GM19452 (cell line): ENCODE measurements around the gene PI16.

ENCODE experiments used
- ATAC-seq: cut with Tn5 transposase; IDR thresholded peaks from one replicate; pipeline ENCODE4 v1.9.1; 2021; ENCODE audit not compliant: unreplicated experiment

The PI16 gene

DNA sequence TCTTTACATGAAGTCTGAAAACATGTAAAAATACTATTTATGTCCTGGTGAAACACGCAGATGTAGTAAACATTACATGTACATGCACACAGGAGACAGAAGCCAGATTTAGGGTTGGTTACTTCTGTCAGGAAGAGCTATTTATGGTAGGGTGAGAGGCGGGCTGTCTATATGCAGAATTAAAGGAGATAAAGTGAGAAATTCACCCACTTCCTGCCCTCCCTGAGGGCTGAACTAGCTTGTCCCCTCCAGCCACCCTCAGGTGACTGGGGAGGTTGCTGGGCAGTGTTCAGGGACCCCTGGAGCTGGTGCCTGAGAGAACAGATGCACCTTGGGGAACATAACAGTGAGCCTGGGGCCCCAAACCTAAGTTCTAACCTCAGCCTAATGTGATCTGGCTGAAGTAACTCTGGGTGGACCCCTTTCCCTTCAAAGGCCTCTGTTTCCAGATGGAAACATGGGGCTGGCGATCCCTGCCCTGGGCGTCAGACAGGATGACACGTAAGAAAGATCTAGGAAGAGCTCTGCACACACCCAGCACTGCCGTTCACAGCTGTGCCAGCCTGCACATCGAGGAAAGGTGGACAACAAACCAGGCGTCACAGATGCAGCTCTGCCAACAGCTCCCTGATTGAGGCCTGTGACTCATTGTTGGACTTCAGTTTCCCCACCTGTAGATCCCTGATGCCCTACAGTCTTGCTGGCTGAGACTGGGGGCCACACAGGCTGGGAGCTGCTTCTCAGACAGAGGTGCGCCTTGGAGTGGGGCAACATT is 1.3 kb downstream of the PI16 start:
- no peak for ATAC-seq

DNA sequence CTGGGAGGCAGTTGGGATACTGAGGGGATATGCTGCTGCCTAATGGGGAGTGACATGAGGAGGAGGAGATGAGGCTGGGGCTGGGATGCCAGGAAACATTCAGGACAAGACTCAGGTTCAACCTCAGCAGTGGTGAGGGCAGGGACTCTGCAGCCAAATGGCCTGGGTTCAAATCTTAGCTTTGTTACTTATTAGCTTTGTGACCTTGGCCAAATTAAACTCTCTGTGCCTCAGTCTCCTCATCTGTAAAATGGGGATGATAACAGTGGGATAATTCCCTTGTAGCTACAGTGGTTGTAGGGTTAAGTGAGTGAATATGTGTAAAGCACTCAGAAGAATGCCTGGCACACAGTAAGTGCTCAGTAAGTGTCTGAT is 1.9 kb downstream of the PI16 start:
- no peak for ATAC-seq

GRCh38 chr6:36957773-36958271 is 3.3 kb downstream of the PI16 start:
- ATAC-seq, result no peak

DNA sequence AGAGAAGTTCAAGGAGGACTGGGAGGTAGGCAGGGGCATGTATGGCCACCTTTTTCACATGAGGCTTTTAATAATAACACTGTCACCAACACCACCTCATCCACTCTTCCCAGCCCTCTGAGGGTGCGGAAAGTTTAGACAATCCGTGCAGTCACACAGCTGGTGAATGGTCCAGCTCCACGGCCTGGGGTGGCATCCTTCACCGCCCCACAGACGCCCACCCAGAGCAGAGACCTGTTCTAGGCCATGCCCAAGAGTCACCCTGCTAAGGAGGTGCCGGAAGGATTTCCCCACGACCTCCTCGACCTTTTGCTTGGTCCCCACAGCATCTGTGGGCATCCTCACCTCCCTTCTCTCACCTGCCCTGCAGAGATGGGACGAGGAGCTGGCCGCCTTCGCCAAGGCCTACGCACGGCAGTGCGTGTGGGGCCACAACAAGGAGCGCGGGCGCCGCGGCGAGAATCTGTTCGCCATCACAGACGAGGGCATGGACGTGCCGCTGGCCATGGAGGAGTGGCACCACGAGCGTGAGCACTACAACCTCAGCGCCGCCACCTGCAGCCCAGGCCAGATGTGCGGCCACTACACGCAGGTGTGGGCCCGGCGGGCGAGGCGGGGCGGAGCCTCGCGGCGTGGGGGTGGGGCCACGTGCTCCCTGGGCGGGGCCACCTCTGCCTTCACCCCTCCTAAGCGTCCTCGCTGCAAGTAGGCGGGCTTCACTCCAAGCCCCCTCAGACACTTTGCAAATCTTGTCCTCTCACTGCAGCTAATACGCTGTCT is 4.4 kb downstream of the PI16 start:
- no peak for ATAC-seq

DNA sequence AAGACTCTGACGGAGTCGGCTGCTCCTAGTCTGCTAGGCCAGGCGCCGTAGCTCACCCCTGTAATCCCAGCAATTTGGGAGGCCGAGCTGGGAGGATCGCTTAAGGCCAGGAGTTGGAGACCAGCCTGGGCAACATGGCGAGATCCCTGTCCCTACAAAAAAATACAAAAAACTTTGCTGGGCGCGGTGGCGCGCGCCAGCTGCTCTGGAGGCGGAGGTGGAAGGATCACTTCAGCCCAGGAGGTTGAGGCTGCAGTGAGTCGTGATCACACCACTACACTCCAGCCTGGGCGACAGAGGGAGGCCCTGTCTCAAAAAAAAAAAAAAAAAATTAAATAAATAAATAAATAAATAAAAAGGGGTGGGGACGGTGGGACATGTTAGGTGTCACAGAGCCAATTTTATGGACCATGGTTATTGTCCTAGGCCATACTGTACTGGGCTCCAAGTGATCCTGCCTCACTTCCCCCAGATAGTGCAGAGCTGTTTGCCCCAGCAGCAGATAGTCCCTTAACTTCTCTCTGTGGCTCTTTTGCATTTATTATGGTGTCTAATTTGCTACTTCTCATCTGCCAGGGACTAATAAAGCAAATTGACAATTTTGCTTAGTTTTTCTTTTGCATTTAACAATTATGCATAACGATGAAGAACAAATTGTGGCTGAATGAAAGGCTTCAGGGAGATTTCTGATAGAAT is 5.2 kb downstream of the PI16 start:
- ATAC-seq, result no peak

DNA sequence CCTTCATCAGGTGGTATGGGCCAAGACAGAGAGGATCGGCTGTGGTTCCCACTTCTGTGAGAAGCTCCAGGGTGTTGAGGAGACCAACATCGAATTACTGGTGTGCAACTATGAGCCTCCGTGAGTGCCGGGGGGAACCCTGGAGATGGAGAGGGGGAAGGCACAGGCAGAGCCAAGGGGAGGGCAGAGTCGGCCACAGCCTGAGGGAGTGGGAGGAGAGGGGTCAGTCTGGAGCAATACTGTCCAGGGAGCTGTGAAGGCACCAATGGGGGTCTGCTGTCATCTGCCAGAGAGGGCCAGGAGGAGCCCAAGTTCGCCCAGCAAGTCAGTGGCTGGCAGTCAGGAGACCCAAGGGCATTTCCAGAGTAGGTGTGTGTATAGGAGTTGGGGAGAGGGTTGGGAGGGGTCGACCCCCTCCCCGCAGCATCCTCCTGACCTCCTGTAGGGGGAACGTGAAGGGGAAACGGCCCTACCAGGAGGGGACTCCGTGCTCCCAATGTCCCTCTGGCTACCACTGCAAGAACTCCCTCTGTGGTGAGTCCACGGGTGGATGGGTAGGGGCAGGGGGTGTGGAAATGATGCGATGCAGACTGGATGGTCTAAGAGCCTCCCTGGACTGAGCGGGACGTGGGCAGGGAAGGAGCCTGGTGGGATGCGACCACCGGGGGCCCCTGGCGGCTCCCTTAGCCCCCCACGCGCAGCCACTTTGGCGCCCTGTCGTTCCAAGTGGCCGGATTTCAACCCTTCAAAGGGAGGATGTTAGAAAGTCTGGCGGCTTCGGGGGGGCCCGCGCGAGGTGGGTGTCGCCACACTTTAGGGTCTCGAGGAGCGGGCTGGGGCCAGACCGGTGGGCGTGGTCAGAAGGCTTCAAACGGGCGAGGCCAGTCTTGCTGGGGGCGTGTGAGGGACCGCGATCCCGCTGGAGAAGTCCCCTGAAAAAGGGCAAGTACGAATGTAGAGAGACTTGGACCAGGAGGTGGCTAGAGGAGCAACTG is 7.2 kb downstream of the PI16 start:
- ATAC-seq, result no peak

- ATAC-seq, result no peak
Measured at GRCh38 chr6:36962874-36963273, 8.3 kb downstream of the PI16 start.

DNA sequence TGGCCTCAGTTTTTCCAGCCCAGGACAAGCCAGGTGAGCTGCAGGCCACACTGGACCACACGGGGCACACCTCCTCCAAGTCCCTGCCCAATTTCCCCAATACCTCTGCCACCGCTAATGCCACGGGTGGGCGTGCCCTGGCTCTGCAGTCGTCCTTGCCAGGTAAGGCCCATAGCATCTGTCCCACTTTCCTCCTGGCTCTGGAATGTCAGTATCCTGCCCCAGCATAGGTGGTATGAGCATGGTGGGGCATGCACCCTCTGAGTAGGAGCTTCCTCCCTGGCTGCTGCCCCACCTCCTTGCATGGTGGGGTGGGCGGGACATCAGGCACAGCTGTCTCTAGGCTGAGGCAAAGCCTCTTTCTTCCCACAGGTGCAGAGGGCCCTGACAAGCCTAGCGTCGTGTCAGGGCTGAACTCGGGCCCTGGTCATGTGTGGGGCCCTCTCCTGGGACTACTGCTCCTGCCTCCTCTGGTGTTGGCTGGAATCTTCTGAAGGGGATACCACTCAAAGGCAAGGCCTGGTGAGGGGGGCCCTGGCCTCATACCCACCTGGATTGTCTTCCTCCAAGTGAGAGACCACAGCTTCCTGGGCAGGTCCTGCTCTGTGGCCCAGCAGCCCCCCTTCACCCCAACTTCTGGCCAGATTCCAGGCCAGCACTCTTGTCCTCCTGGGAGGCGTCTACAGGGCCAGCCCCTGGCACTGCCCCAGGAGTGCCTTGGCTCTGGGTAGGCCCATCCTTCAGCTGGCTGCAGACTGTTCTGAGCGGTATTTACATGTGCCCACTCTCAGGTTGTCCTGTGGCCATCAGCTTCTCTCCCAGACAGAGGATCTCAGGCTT is 9.1 kb downstream of the PI16 start:
- ATAC-seq, result no peak

- no peak for ATAC-seq
Measured at GRCh38 chr6:36964349-36964748, 9.8 kb downstream of the PI16 start.

GRCh38 chr6:36964908-36965307 is 10.4 kb downstream of the PI16 start:
- no peak for ATAC-seq

GRCh38 chr6:36967301-36967700 is 12.8 kb downstream of the PI16 start:
- ATAC-seq, result no peak

- no peak for ATAC-seq
Measured at GRCh38 chr6:36967757-36968156, 13.2 kb downstream of the PI16 start.

DNA sequence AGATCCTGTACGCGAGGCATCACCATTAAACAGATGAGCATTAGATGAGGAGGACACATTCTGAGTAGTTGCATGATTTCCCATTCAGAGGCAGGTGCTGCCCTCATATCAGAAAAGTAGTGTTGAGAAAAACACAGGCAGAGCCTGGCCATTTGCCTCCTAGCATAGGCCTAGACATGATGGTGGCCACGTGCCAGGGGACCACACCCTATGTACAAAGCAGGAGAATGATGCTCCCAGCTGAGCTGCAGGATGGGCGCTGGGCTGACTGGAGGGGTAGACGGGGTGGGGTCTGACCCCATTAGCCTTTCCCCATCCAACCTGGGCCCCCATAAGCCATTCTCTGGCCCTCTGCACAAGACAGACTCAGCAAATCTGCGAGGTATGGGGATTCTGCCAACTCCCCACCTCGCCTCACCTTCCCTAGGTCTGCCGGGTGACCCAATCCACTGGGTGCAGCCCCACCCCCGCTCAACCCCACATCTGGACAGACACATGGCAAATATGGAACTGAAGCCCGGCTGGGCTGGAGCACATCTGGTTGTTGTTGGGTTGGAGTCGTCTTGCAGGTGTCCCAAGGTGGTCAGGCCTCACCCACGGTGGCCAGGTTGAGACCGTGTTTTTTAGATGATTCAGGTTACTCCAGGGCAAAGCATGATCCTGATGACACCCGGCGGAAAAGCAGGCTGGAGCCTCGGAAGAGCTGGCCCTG is 13.9 kb downstream of the PI16 start:
- no peak for ATAC-seq

GRCh38 chr6:36969240-36969691 is 14.7 kb downstream of the PI16 start:
- no peak for ATAC-seq

DNA sequence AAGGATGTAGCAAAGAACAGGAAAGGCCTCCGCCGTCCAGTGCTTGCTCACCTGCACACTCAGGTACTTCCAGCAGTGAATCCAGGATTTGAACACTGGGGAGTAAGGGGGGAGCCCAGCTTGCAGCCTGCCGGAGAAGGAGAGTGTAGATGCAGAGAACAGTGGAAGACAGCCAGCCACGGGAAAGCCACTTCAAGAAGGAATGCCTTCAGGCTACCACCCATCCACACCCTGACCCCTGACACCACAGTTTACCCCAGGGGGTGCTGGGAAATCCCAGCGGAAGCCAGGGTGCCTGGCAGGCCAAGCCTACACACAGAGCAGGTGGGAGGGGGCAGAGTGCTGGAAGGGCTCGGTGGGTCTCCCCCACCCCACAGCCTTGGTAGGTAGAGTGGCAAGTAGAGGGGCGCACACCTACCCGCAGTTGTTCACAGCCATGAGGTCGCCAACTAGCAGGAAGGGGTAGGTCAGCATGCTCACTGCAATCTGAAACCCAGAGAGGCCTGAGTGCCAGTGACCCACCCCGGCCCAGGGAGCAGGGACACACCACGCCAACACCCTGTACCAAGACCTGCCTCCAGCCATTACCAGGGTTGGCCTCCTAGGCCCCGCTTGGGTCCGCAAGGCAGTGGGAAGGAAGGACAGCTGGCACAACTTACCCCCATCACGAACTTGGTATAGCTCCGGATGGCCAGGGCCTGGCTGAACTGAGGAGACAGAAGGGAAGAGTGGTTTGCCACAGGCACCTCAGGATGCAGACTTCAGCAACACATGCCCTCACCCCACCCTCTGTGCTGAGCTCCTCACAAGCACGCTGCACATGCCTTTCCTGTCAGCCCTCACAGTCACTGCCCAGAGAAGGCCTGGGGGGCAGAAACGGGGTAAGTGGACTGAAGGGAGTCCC is 15.7 kb downstream of the PI16 start:
- no peak for ATAC-seq

DNA sequence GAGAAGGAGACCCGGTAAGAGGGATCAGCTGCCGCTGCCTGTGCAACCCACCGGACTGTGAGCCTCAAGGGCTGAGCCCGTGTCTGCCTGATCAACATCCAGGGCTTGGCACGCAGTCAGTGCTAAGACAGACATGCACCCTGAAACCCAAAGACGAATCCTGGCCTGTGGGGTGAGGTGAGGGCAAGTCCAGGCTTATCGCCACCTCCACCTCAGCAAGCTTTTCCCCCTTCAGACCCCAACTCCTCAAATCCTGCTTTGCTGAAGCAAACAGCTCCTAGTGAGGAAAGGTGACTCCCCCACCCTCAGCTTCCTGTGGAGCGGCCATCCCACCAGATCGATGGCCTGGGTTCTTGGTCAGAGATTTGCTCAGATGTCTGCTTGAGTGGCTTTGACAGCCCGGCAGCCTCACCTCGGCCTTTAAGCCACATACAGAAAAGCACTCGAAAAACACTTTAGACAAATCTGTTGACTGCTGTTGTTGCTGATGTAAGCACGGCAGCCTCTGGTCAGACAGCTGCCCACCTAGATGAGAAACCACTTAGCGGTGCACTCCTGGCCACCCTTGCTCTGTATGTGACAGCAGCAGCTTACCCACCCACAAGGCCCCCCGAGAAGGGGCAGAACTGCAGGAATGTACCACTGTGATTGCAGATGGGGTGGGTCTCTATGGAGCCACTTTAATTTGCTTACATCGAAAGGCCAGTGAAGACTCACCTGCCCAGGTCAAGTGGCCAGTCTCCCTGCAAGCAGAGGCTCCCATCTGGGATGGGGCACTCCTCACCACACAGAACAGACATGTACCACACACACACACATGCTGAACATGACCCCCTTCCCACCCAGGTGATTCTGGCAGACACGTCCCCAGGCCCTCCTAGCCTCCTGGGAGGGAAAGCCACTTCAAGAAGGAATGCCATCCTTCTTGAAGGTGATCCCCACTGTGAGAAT is 16.6 kb downstream of the PI16 start:
- no peak for ATAC-seq
